Endothelial cell of hepatic sinusoid (primary cell): Measurements from ENCODE around the gene MINDY3.
"Not testable (repeated sequence)": the region's sequence is repeated elsewhere in the genome, so short reads cannot be mapped to it uniquely, and the experiment has no call there.

ENCODE experiments used
- in situ Hi-C: cut with HindIII; loops from 2 replicates; pipeline ENCODE4 v1.10.0; 2017; ENCODE audit warnings: low sequenced_read_pairs

The MINDY3 gene

GRCh38 chr10:15859906-15860691 is at the start of gene MINDY3:
TSS of gene MINDY3 (minus strand) at chr10:15860507. CDS start at chr10:15860299, 208 bp downstream.
- in situ Hi-C loops: no loop called here

- in situ Hi-C loops: no loop called here
Observed at GRCh38 chr10:15901889-15902288, 41.6 kb upstream of the MINDY3 start.

GRCh38 chr10:15898046-15898445 is 37.7 kb upstream of the MINDY3 start:
- in situ Hi-C loops: loop anchor here (25.0 kb wide), 1 partner anchor 914 kb away; the partner anchor contains the start of gene RSU1

GRCh38 chr10:15897287-15897686 is 37.0 kb upstream of the MINDY3 start:
- in situ Hi-C loops: loop anchor here (25.0 kb wide), 1 partner anchor 915 kb away; the partner anchor contains the start of gene RSU1

- in situ Hi-C loops: loop anchor here (25.0 kb wide), 1 partner anchor 916 kb away; the partner anchor contains the start of gene RSU1
Observed at GRCh38 chr10:15896654-15897053, 36.3 kb upstream of the MINDY3 start.

- in situ Hi-C loops: loop anchor here (25.0 kb wide), 1 partner anchor 928 kb away; the partner anchor contains the start of gene RSU1
Observed at GRCh38 chr10:15884447-15884846, 24.1 kb upstream of the MINDY3 start.

- in situ Hi-C loops: loop anchor here (25.0 kb wide), 1 partner anchor 931 kb away; the partner anchor contains the start of gene RSU1
Observed at GRCh38 chr10:15881542-15881941, 21.2 kb upstream of the MINDY3 start.

- in situ Hi-C loops: loop anchor here (25.0 kb wide), 1 partner anchor 933 kb away; the partner anchor contains the start of gene RSU1
Observed at GRCh38 chr10:15879663-15880062, 19.4 kb upstream of the MINDY3 start.

- in situ Hi-C loops: loop anchor here (25.0 kb wide), 1 partner anchor 933 kb away; the partner anchor contains the start of gene RSU1
Observed at GRCh38 chr10:15879058-15879457, 18.8 kb upstream of the MINDY3 start.

GRCh38 chr10:15877836-15878576 is 17.7 kb upstream of the MINDY3 start:
- in situ Hi-C loops: loop anchor here (25.0 kb wide), 1 partner anchor 934 kb away; the partner anchor contains the start of gene RSU1

- in situ Hi-C loops: loop anchor here (25.0 kb wide), 1 partner anchor 936 kb away; the partner anchor contains the start of gene RSU1
Observed at GRCh38 chr10:15876274-15876673, 16.0 kb upstream of the MINDY3 start.

GRCh38 chr10:15872645-15873044 is 12.3 kb upstream of the MINDY3 start:
- in situ Hi-C loops: not testable (repeated sequence)

- in situ Hi-C loops: no loop called here
Observed at GRCh38 chr10:15871823-15872222, 11.5 kb upstream of the MINDY3 start.

GRCh38 chr10:15869935-15870334 is 9.6 kb upstream of the MINDY3 start:
- in situ Hi-C loops: no loop called here

- in situ Hi-C loops: no loop called here
Observed at GRCh38 chr10:15868006-15868405, 7.7 kb upstream of the MINDY3 start.

- in situ Hi-C loops: no loop called here
Observed at GRCh38 chr10:15865304-15865703, 5.0 kb upstream of the MINDY3 start.

GRCh38 chr10:15864419-15864818 is 4.1 kb upstream of the MINDY3 start:
- in situ Hi-C loops: no loop called here

- in situ Hi-C loops: no loop called here
Observed at GRCh38 chr10:15863733-15864132, 3.4 kb upstream of the MINDY3 start.

GRCh38 chr10:15863323-15863722 is 3.0 kb upstream of the MINDY3 start:
- in situ Hi-C loops: no loop called here

GRCh38 chr10:15860692-15861201 is 440 bp upstream of the MINDY3 start:
- in situ Hi-C loops: no loop called here

- in situ Hi-C loops: no loop called here
Observed at GRCh38 chr10:15859509-15859905, 800 bp downstream of the MINDY3 start.
